HG02763 (cell line): ENCODE data around the gene DGCR8.

Experiments
- ATAC-seq: cut with Tn5 transposase; IDR thresholded peaks from one replicate; pipeline ENCODE4 v1.9.1; 2021; ENCODE audit warnings: mild to moderate bottlenecking, moderate library complexity; ENCODE audit not compliant: unreplicated experiment

The DGCR8 gene

GRCh38 chr22:20123366-20124082 is 43.5 kb downstream of the DGCR8 start:
- ATAC-seq: no peak

GRCh38 chr22:20124083-20124787 is 44.2 kb downstream of the DGCR8 start:
- no peak for ATAC-seq

- ATAC-seq: no peak
Measured at GRCh38 chr22:20125201-20126174, 45.4 kb downstream of the DGCR8 start.

- ATAC-seq: no peak
Measured at GRCh38 chr22:20126284-20127029, 46.4 kb downstream of the DGCR8 start.

- no peak for ATAC-seq
Measured at GRCh38 chr22:20127318-20127868, 47.4 kb downstream of the DGCR8 start.

- ATAC-seq: no peak
Measured at GRCh38 chr22:20127869-20128618, 48.0 kb downstream of the DGCR8 start.

GRCh38 chr22:20128619-20128901 is 48.5 kb downstream of the DGCR8 start:
- no peak for ATAC-seq

- ATAC-seq: no peak
Measured at GRCh38 chr22:20128902-20129746, 49.1 kb downstream of the DGCR8 start.

GRCh38 chr22:20129747-20130014 is 49.6 kb downstream of the DGCR8 start:
- no peak for ATAC-seq

GRCh38 chr22:20130319-20130718 is 50.3 kb downstream of the DGCR8 start:
- ATAC-seq: no peak

- peak; percentile 65 for ATAC-seq
Measured at GRCh38 chr22:20130731-20131596, 50.9 kb downstream of the DGCR8 start.

GRCh38 chr22:20131597-20131858 is 51.5 kb downstream of the DGCR8 start, which contains the start of gene ZDHHC8:
ZDHHC8 (plus strand) TSS chr22:20131804; CDS start chr22:20131948, 144 bp downstream.
- peak; percentile 41 for ATAC-seq

GRCh38 chr22:20131859-20132685 is 52.0 kb downstream of the DGCR8 start:
- peak; percentile 5 for ATAC-seq

- no peak for ATAC-seq
Measured at GRCh38 chr22:20132686-20133246, 52.7 kb downstream of the DGCR8 start.

GRCh38 chr22:20133930-20134549 is 54.0 kb downstream of the DGCR8 start:
- ATAC-seq: no peak

- no peak for ATAC-seq
Measured at GRCh38 chr22:20135265-20135664, 55.2 kb downstream of the DGCR8 start.
